GM10266 (cell line): Measurements from ENCODE around the gene RPA1.

Experiments
- DNase-seq: peaks from one replicate; pipeline ENCODE4 v3.0.0; 2012; ENCODE audit errors: extremely low spot score
- TF ChIP-seq, protein P1 (sequence below): IDR thresholded peaks from 2 replicates; pipeline ENCODE4 v1.5.1; 2012; ENCODE audit warnings: mild to moderate bottlenecking, low read depth; ENCODE audit not compliant: control insufficient read depth, insufficient read depth; ENCODE audit errors: missing control alignments

The RPA1 gene

DNA sequence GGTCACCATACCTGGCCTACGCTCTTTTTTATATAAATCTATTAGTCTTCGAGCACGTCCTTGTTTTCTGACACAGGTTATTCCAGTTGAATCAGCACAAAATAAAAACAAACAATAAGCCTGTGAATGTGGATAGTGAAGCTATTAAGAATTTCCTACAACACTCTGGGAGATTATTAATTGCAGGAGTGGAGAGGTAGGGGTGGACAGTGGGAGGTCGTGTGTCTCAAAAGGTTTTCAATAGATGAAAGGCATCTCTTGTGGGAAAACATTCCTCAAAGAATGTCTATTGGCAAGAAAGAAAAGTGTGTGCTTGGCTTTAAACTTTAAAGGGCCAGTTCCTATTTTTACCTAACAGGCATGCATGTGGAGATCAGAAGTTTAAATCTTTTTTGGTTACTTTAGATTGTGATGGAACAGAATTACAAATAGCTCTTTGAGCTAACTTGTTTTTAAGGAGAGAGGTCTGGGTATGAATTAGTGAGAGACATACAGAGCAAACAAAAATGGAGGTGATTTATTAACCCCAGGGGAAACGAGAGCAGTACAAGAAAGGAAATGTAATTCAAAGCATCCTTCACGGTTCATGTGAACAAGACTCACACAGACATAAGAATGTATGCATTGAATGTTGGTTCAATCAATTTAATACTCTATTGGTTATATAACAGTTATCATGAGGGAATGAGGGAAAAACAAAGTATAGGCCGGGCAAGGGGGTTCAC is 9.1 kb upstream of the RPA1 start:
- DNase-seq = no peak
- TF ChIP-seq, protein P1, sequence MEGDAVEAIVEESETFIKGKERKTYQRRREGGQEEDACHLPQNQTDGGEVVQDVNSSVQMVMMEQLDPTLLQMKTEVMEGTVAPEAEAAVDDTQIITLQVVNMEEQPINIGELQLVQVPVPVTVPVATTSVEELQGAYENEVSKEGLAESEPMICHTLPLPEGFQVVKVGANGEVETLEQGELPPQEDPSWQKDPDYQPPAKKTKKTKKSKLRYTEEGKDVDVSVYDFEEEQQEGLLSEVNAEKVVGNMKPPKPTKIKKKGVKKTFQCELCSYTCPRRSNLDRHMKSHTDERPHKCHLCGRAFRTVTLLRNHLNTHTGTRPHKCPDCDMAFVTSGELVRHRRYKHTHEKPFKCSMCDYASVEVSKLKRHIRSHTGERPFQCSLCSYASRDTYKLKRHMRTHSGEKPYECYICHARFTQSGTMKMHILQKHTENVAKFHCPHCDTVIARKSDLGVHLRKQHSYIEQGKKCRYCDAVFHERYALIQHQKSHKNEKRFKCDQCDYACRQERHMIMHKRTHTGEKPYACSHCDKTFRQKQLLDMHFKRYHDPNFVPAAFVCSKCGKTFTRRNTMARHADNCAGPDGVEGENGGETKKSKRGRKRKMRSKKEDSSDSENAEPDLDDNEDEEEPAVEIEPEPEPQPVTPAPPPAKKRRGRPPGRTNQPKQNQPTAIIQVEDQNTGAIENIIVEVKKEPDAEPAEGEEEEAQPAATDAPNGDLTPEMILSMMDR = no peak

DNA sequence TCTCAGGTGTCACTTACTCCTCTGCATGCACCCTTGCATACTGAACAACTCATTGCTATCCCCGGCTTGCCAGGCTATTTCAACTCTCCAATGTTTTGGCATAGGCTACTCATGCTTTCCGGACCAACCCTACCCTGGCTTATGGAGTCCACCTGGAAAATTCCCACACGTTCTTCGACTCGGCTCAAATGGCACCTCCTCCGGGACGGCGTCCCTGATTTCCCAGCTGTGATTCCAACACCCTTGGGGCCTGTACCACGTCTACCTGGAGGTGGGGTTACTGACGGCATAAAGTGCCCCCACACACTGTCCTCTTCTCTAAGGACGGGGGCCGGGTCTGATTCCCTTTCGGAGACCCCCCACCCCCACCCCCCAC is 601 bp upstream of the RPA1 start:
- TF ChIP-seq, protein P1 = no peak
- no peak for DNase-seq

DNA sequence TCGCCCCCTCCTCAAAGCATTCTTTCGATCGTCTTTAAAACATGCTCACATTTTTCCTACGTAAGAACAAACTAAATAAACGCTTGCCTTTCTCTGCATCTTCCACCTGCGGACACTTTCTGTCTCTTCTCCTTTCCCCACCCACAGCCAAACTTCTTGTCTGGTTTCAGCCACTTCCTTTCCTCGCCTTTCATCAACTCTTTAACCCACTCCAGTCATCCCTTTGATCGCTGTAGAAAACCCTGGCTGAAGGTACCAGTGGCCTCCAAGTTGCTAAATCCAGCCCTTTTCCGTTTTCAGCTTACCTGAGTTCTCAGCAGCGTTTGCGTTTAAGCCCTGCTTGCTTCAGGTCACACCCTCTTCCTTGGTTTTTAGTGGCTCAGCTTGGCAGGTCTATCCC is 483 bp downstream of the RPA1 start:
- TF ChIP-seq, protein P1 = no peak
- peak; percentile 44 for DNase-seq

DNA sequence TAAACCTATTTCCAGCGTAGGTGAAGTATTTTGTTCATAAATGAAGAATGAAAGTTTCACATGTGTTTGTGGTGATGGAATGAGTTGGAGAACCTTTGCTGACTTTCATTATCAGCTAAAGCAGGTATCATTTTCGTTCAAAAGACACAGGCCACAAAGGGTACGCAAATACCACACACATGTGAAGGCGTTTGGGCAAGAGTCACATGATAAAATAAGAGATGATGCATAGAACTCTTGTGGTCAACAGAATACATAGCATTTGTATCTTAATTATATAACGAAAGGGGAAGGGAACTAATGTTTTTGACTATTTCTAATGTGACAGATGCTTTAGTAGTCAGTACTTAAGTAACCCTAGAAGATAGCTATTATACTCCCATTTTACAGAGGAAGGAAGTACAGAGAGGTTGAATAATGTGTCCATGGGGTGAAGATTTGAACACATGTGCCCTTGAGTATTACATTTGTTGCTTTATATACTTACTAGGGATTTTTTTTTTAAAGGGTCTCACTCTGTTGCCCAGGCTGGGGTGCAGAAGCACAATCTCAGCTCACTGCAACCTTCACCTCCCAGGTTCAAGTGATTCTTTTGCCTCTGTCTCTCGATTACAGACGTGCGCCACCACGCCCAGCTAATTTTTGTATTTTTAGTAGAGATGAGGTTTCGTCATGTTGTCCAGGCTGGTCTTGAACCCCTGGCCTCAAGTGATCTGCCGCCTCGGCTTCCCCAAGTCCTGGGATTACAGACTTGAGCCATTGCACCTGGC is 4.8 kb downstream of the RPA1 start:
- DNase-seq = peak; percentile 83
- TF ChIP-seq, protein P1 = no peak

DNA sequence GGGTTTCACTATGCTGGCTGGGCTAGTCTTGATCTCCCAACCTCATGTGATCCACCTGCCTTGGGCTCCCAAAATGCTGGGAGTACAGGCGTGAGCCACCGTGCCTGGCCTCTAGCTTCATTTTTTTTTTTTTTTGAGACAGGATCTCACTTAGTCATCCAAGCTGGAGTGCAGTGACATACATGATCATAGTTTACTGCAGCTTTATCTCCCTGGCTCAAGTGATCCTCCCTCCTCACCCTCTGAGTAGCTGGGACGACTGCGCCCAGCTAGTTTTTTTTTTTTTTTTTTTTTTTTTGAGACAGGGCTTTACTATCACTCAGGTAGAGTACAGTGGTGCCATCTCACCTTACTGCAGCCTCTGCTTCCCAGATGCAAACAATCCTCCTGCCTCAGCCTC is 9.7 kb downstream of the RPA1 start:
- TF ChIP-seq, protein P1 = no peak
- DNase-seq = no peak

DNA sequence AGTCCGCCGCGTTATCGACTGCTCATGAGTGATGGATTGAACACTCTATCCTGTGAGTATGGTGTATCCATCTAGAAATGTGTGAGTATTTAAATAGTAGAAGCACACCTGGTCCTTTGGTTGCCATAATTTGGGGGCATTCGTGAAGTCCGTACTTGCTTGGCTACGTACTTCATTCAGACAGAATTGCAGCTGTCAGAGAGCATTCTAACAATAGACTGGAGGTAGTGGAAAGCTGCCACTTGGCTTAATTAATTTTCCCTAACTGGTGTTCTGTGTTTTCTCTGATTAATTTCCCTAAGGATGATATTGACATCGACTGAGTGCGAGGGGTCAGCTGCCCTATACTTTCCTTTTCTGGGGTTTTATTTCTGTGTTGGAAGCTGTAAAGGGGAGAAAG is 14.1 kb downstream of the RPA1 start:
- TF ChIP-seq, protein P1 = no peak
- no peak for DNase-seq

DNA sequence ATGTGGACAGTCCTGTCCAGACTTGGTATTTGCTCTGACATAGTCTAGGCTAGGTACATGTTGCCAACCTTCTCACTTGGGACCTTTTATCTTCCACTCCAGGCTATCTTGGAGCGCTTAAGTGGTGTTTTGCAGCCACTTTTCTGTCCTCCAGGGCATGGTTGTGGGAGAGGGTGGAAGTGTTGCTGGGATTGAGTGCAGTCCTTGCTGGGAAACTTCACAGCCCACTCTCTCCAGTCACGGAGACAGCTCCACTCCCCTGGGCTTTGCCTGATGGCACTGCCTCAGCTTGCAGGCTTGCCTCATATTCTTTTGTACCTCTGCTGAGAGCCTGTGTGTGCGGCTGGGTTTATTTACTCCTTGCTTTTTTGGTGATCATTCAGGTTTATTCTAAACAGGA is 17.4 kb downstream of the RPA1 start:
- TF ChIP-seq, protein P1 = no peak
- DNase-seq = no peak
